H1 (cell line): ENCODE data around the gene MYO7B. TPM values are rescaled to one million over a fixed set of nuclear protein-coding genes. Genes with fewer than 3 reads are reported as not detected.

Experiments used
- BACH1 ChIP-seq: IDR thresholded peaks from 2 replicates; pipeline ENCODE4 v1.6.1; 2012; ENCODE audit warnings: low read length, improper control_type of control experiment
- KDM5A ChIP-seq: fragments of 200-600 bp; IDR thresholded peaks from 2 replicates; pipeline ENCODE4 v1.7.1; 2012; ENCODE audit warnings: mild to moderate bottlenecking, low read length, inconsistent platforms, mixed read lengths
- SIRT6 ChIP-seq: IDR thresholded peaks from one replicate; pipeline ENCODE4 v1.7.1; 2012; ENCODE audit warnings: low read length, inconsistent platforms
- TBP ChIP-seq: IDR thresholded peaks from 2 replicates; pipeline ENCODE4 v1.6.1; 2011; ENCODE audit warnings: low read depth, low read length, improper control_type of control experiment
- polyA plus RNA-seq, 7 experiments: library from polyadenylated mRNA; depleted of rRNA in 3 of 7; stranded (reverse) in 5 of 7; unstranded in 2 of 7; fragments of >200 nt in 5 of 7; fragments of 200-250 nt in 2 of 7; gene quantifications; 1 replicate in 5 of 7; 2 replicates in 1 of 7; 4 replicates in 1 of 7; pipeline versions ENCODE4 v1.2.1 to v1.2.3, GENCODE V29; 2011 to 2013; ENCODE audit warnings: missing spikeins in 2 of 7, mixed read lengths in 2 of 7
- total RNA-seq: library from RNA; stranded (reverse); fragmentation: NEBNext Ultra II Directional; extraction: Animal tissue kit (Norgen Biotek cat#: 25700); gene quantifications from 2 replicates; pipeline ENCODE4 v1.2.1, GENCODE V29; 2021
- TF ChIP-seq, protein P1 (sequence below): fragments of 300-600 bp; sonication (generic); IDR thresholded peaks from 2 replicates; pipeline ENCODE4 v1.7.1; 2012; ENCODE audit warnings: low read length, moderate library complexity, mild to moderate bottlenecking, inconsistent platforms; ENCODE audit not compliant: insufficient replicate concordance

Gene MYO7B
- total and polyA plus RNA-seq, 2 of the 8 experiments (the other 6 are each of a cell fraction or from before 2014, with no cell fraction given) = not detected

DNA sequence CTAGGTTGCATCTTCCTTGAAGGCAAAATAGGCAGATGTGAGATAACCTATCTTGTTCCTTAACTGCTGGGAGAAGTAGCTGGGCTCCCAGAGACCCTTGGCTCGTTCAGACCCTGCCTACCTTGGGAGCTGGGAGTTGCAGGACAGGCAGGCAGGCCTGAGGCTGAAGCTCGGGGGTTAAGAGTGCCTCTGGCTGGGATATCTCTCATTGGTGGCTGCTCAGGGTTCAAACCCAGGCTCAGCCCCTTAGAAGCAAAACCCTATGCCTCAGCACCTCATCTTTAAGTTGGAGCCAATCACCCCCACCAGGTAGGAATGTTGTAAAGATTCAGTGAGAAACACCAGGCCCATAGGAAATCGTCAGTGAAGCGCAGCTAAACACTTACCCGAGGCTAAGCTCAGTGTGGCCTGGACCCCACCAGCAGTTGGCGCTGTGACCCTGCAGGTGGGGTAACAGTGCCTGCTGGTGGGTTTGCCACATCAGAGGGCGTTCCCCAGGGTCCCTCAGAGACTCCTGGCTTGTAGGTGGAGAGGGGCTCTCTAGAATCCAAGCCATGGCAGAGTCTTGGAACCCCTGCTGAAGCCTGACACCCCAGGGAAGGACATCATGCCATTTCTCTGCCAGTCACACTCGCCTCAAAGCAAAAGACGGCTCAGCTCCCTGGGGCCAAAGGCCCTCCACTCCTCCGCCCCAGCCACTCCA is 55.9 kb downstream of the MYO7B start (continued):
- TF ChIP-seq, protein P1, sequence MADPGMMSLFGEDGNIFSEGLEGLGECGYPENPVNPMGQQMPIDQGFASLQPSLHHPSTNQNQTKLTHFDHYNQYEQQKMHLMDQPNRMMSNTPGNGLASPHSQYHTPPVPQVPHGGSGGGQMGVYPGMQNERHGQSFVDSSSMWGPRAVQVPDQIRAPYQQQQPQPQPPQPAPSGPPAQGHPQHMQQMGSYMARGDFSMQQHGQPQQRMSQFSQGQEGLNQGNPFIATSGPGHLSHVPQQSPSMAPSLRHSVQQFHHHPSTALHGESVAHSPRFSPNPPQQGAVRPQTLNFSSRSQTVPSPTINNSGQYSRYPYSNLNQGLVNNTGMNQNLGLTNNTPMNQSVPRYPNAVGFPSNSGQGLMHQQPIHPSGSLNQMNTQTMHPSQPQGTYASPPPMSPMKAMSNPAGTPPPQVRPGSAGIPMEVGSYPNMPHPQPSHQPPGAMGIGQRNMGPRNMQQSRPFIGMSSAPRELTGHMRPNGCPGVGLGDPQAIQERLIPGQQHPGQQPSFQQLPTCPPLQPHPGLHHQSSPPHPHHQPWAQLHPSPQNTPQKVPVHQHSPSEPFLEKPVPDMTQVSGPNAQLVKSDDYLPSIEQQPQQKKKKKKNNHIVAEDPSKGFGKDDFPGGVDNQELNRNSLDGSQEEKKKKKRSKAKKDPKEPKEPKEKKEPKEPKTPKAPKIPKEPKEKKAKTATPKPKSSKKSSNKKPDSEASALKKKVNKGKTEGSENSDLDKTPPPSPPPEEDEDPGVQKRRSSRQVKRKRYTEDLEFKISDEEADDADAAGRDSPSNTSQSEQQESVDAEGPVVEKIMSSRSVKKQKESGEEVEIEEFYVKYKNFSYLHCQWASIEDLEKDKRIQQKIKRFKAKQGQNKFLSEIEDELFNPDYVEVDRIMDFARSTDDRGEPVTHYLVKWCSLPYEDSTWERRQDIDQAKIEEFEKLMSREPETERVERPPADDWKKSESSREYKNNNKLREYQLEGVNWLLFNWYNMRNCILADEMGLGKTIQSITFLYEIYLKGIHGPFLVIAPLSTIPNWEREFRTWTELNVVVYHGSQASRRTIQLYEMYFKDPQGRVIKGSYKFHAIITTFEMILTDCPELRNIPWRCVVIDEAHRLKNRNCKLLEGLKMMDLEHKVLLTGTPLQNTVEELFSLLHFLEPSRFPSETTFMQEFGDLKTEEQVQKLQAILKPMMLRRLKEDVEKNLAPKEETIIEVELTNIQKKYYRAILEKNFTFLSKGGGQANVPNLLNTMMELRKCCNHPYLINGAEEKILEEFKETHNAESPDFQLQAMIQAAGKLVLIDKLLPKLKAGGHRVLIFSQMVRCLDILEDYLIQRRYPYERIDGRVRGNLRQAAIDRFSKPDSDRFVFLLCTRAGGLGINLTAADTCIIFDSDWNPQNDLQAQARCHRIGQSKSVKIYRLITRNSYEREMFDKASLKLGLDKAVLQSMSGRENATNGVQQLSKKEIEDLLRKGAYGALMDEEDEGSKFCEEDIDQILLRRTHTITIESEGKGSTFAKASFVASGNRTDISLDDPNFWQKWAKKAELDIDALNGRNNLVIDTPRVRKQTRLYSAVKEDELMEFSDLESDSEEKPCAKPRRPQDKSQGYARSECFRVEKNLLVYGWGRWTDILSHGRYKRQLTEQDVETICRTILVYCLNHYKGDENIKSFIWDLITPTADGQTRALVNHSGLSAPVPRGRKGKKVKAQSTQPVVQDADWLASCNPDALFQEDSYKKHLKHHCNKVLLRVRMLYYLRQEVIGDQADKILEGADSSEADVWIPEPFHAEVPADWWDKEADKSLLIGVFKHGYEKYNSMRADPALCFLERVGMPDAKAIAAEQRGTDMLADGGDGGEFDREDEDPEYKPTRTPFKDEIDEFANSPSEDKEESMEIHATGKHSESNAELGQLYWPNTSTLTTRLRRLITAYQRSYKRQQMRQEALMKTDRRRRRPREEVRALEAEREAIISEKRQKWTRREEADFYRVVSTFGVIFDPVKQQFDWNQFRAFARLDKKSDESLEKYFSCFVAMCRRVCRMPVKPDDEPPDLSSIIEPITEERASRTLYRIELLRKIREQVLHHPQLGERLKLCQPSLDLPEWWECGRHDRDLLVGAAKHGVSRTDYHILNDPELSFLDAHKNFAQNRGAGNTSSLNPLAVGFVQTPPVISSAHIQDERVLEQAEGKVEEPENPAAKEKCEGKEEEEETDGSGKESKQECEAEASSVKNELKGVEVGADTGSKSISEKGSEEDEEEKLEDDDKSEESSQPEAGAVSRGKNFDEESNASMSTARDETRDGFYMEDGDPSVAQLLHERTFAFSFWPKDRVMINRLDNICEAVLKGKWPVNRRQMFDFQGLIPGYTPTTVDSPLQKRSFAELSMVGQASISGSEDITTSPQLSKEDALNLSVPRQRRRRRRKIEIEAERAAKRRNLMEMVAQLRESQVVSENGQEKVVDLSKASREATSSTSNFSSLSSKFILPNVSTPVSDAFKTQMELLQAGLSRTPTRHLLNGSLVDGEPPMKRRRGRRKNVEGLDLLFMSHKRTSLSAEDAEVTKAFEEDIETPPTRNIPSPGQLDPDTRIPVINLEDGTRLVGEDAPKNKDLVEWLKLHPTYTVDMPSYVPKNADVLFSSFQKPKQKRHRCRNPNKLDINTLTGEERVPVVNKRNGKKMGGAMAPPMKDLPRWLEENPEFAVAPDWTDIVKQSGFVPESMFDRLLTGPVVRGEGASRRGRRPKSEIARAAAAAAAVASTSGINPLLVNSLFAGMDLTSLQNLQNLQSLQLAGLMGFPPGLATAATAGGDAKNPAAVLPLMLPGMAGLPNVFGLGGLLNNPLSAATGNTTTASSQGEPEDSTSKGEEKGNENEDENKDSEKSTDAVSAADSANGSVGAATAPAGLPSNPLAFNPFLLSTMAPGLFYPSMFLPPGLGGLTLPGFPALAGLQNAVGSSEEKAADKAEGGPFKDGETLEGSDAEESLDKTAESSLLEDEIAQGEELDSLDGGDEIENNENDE = no peak
- no peak for TF ChIP-seq TBP
- no peak for TF ChIP-seq KDM5A
- no peak for TF ChIP-seq BACH1
- TF ChIP-seq SIRT6 = no peak
